Eye (tissue), 1 donor: Measurements from ENCODE around the gene CAPN12.
A peak's percentile ranks its signal among the peaks of the same experiment; 100 is the strongest.

ENCODE experiments used
- DNase-seq: peaks from one replicate; pipeline ENCODE4 v3.0.0-alpha.2; 2015

Gene CAPN12

GRCh38 chr19:38709119-38709518 lies 35.2 kb downstream of the CAPN12 start:
- no peak for DNase-seq

GRCh38 chr19:38708413-38709024 lies 35.8 kb downstream of the CAPN12 start:
- DNase-seq, result no peak

GRCh38 chr19:38707512-38708114 lies 36.7 kb downstream of the CAPN12 start:
- no peak for DNase-seq

GRCh38 chr19:38706792-38707511 lies 37.3 kb downstream of the CAPN12 start:
- no peak for DNase-seq

- DNase-seq, result no peak
Measured at GRCh38 chr19:38705197-38706019, 38.9 kb downstream of the CAPN12 start.

- no peak for DNase-seq
Measured at GRCh38 chr19:38704488-38705026, 39.7 kb downstream of the CAPN12 start.

GRCh38 chr19:38703509-38703908 lies 40.8 kb downstream of the CAPN12 start:
- no peak for DNase-seq

- peak; percentile 50 for DNase-seq
Measured at GRCh38 chr19:38702278-38702677, 42.0 kb downstream of the CAPN12 start.

GRCh38 chr19:38701455-38702063 lies 42.7 kb downstream of the CAPN12 start:
- DNase-seq, result no peak

- DNase-seq, result no peak
Measured at GRCh38 chr19:38700902-38701454, 43.3 kb downstream of the CAPN12 start.

- DNase-seq, result no peak
Measured at GRCh38 chr19:38700350-38700901, 43.8 kb downstream of the CAPN12 start.

- DNase-seq, result no peak
Measured at GRCh38 chr19:38699647-38700349, 44.5 kb downstream of the CAPN12 start.

- DNase-seq, result no peak
Measured at GRCh38 chr19:38699027-38699346, 45.3 kb downstream of the CAPN12 start.

GRCh38 chr19:38698225-38699026 lies 45.8 kb downstream of the CAPN12 start:
- DNase-seq, result peak; percentile 89

- DNase-seq, result no peak
Measured at GRCh38 chr19:38697641-38698071, 46.6 kb downstream of the CAPN12 start.

- DNase-seq, result no peak
Measured at GRCh38 chr19:38697197-38697596, 47.1 kb downstream of the CAPN12 start.

- DNase-seq, result no peak
Measured at GRCh38 chr19:38696729-38697055, 47.6 kb downstream of the CAPN12 start.

- DNase-seq, result peak; percentile 53
Measured at GRCh38 chr19:38695832-38696728, 48.2 kb downstream of the CAPN12 start.

- no peak for DNase-seq
Measured at GRCh38 chr19:38695317-38695683, 49.0 kb downstream of the CAPN12 start.
